GM23338 (cell line): ENCODE results near the gene HBZ. TPM values are rescaled to one million over a fixed set of nuclear protein-coding genes. Genes with fewer than 3 reads are reported as not detected.

ENCODE experiments used
- ATAC-seq: fragments of 200-7000 bp; cut with Tn5 transposase; 3 replicates; pipeline ENCODE4 v1.9.1; 2020
- DNase-seq: peaks from one replicate; pipeline ENCODE4 v3.0.0-alpha.2; 2015; ENCODE audit warnings: low spot score
- H2AFZ ChIP-seq: fragments of 200-600 bp; sonication (generic); 2 replicates; pipeline ENCODE4 v1.8.0; 2016; ENCODE audit warnings: antibody characterized with exemption, mild to moderate bottlenecking, moderate library complexity
- H3F3A ChIP-seq: fragments of 200-600 bp; sonication (generic); replicated peaks from 2 replicates; pipeline ENCODE4 v1.8.0; 2017; ENCODE audit warnings: antibody characterized with exemption, mixed run types, low read depth
- H3K27ac ChIP-seq: fragments of 200-600 bp; sonication (generic); 2 replicates; pipeline ENCODE4 v1.6.1; 2016; ENCODE audit warnings: low read depth
- H3K27me3 ChIP-seq: fragments of 200-600 bp; sonication (generic); 2 replicates; pipeline ENCODE4 v1.8.0; 2016; ENCODE audit warnings: mild to moderate bottlenecking, mixed run types, moderate library complexity; ENCODE audit not compliant: insufficient read depth
- H3K36me3 ChIP-seq: fragments of 200-600 bp; sonication (generic); 2 replicates; pipeline ENCODE4 v1.8.0; 2016; ENCODE audit warnings: mild to moderate bottlenecking; ENCODE audit not compliant: insufficient read depth
- H3K4me1 ChIP-seq: fragments of 200-600 bp; sonication (generic); 2 replicates; pipeline ENCODE4 v1.8.0; 2016; ENCODE audit warnings: mild to moderate bottlenecking, moderate library complexity; ENCODE audit not compliant: insufficient read depth
- H3K4me2 ChIP-seq: fragments of 200-600 bp; sonication (generic); 2 replicates; pipeline ENCODE4 v1.7.1; 2017; ENCODE audit warnings: mixed run types
- H3K4me3 ChIP-seq: fragments of 200-600 bp; sonication (generic); 2 replicates; pipeline ENCODE4 v1.6.1; 2016; ENCODE audit warnings: mixed run types
- H3K79me2 ChIP-seq: fragments of 200-600 bp; sonication (generic); replicated peaks from 2 replicates; pipeline ENCODE4 v1.8.0; 2017; ENCODE audit warnings: mild to moderate bottlenecking; ENCODE audit not compliant: insufficient read depth
- H3K9me2 ChIP-seq: fragments of 200-600 bp; sonication (generic); 2 replicates; pipeline ENCODE4 v1.8.0; 2017; ENCODE audit not compliant: insufficient read depth
- H4K20me1 ChIP-seq: fragments of 200-600 bp; sonication (generic); replicated peaks from 2 replicates; pipeline ENCODE4 v1.8.0; 2017; ENCODE audit warnings: mild to moderate bottlenecking; ENCODE audit not compliant: insufficient read depth
- H3K27ac Mint-ChIP-seq: 2 replicates; pipeline ENCODE4 v1.8.0; 2020; ENCODE audit warnings: inconsistent platforms, mild to moderate bottlenecking, moderate library complexity, mixed read lengths
- H3K27me3 Mint-ChIP-seq: 3 replicates; pipeline ENCODE4 v1.8.0; 2022; ENCODE audit warnings: low read depth, mild to moderate bottlenecking, moderate library complexity, mixed read lengths, inconsistent platforms; ENCODE audit not compliant: insufficient read depth, poor library complexity
- H3K36me3 Mint-ChIP-seq: 3 replicates; pipeline ENCODE4 v1.8.0; 2021; ENCODE audit warnings: low read depth, mild to moderate bottlenecking, inconsistent platforms, moderate library complexity, mixed read lengths
- H3K4me1 Mint-ChIP-seq: 3 replicates; pipeline ENCODE4 v1.8.0; 2020; ENCODE audit warnings: mild to moderate bottlenecking, inconsistent platforms, mixed read lengths
- H3K4me3 Mint-ChIP-seq: 3 replicates; pipeline ENCODE4 v1.8.0; 2021; ENCODE audit warnings: moderate library complexity, mild to moderate bottlenecking, inconsistent platforms, mixed read lengths
- H3K9me3 Mint-ChIP-seq: 3 replicates; pipeline ENCODE4 v1.8.0; 2020; ENCODE audit warnings: moderate library complexity, mild to moderate bottlenecking, inconsistent platforms, mixed read lengths
- ETS1 ChIP-seq: IDR thresholded peaks from 2 replicates; pipeline ENCODE4 v1.6.1; 2016; ENCODE audit warnings: antibody characterized with exemption
- EZH2 ChIP-seq: fragments of 200-600 bp; sonication (generic); IDR thresholded peaks from one replicate; pipeline ENCODE4 v1.8.0; 2017; ENCODE audit warnings: antibody characterized with exemption, mild to moderate bottlenecking, low read depth; ENCODE audit not compliant: unreplicated experiment
- EZH2phosphoT487 ChIP-seq: fragments of 200-600 bp; sonication (generic); IDR thresholded peaks from one replicate; pipeline ENCODE4 v1.8.1; 2018; ENCODE audit warnings: antibody characterized with exemption; ENCODE audit not compliant: unreplicated experiment
- JUNB ChIP-seq: IDR thresholded peaks from one replicate; pipeline ENCODE4 v1.6.1; 2016; ENCODE audit warnings: antibody characterized with exemption; ENCODE audit not compliant: unreplicated experiment
- POLR2AphosphoS5 ChIP-seq: IDR thresholded peaks from 2 replicates; pipeline ENCODE4 v1.6.1; 2016; ENCODE audit warnings: antibody characterized with exemption, low read depth
- ZNF114 ChIP-seq: fragments of 250-450 bp; sonication (Bioruptor Pico); IDR thresholded peaks from 2 replicates; pipeline ENCODE4 v1.5.0; 2020; ENCODE audit warnings: mild to moderate bottlenecking, moderate library complexity
- ZNF462 ChIP-seq: fragments of 250-450 bp; sonication (Bioruptor Pico); IDR thresholded peaks from 2 replicates; pipeline ENCODE4 v1.5.0; 2020; ENCODE audit warnings: mild to moderate bottlenecking, moderate library complexity
- polyA plus RNA-seq: library from polyadenylated mRNA; unstranded; fragments of >200 nt; fragmentation: Nextera tagmentation; extraction: Ambion mirVana; gene quantifications from 2 replicates; pipeline ENCODE4 v1.2.1, GENCODE V29; 2016
- total RNA-seq: library from RNA; depleted of rRNA; stranded (reverse); fragments of >200 nt; shearing (Covaris generic); gene quantifications from 2 replicates; pipeline ENCODE4 v1.2.3, GENCODE V29; 2014

Gene HBZ
- total and polyA plus RNA-seq, 2 experiments from 2014 or later: 0.39 TPM; not detected in 1

- TF ChIP-seq ZNF462 (CRISPR knock-in tag) (no peak), EZH2phosphoT487 (no peak), ZNF114 (CRISPR knock-in tag) (no peak), POLR2AphosphoS5 (no peak)
These were observed 41.0 kb downstream of the HBZ start (continued) for GRCh38 chr16:193441-193840.

GRCh38 chr16:194516-194915 lies 42.1 kb downstream of the HBZ start:
- ATAC-seq: no peak
- peaks cover 16% of the 10 kb centered on the region; the same call in 1 of the 2 replicates for H3K79me2 ChIP-seq
- H3K36me3 Mint-ChIP-seq: peaks cover 93% of the 10 kb centered on the region
- TF ChIP-seq EZH2 (no peak), ETS1 (no peak), ZNF462 (CRISPR knock-in tag) (no peak), JUNB (no peak), POLR2AphosphoS5 (no peak), ZNF114 (CRISPR knock-in tag) (no peak), EZH2phosphoT487 (no peak)
- peaks cover 90% of the 10 kb centered on the region for H3K36me3 ChIP-seq
- H3F3A ChIP-seq: peaks cover 38% of the 10 kb centered on the region
- no peaks in the 10 kb centered on the region for H3K9me3 Mint-ChIP-seq
- no peak for DNase-seq
- H3K4me1 Mint-ChIP-seq: no peaks in the 10 kb centered on the region
- H3K4me3 Mint-ChIP-seq: no peak overlapping the region
- H3K27me3 Mint-ChIP-seq: peaks cover 2% of the 10 kb centered on the region
- H3K27ac Mint-ChIP-seq: no peak overlapping the region
- no peak overlapping the region for H3K27ac ChIP-seq
- H3K4me2 ChIP-seq: no peak overlapping the region
- no peaks in the 10 kb centered on the region for H3K9me2 ChIP-seq
- no peak overlapping the region for H3K4me3 ChIP-seq
- no peaks in the 10 kb centered on the region for H3K27me3 ChIP-seq
- no peak overlapping the region for H2AFZ ChIP-seq
- no peaks in the 10 kb centered on the region for H3K4me1 ChIP-seq
- H4K20me1 ChIP-seq: peaks cover 17% of the 10 kb centered on the region
